ENCODE measurements around the gene ATP5MG.

Gene ATP5MG

DNA sequence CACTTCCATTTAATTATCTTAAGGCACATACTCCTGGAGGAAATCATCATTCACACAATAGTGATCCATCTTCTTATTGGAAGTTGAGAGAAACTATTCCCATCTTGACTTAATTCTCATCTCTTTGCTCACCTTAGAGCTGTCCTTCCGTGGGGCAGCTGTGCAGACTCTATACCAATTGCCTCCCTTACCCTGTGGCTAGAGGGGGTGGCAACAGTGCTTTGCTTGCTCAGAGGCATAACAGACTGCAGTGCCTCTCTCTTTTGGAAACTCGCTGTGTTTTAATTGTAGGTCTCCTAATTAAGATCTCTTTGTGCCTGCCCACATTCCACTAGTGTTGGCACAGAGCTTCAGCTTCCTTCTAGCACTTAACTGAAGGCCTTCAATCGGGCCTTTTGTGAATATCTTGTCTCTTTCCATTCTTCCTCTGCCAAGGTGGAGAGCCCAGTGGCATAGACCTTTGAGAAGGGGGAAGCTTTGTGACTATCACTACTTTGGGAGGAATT lies 40.4 kb downstream of the ATP5MG start:
- no peak for DNase-seq (ENCODE audit: low read depth in 2 of 2)

DNA sequence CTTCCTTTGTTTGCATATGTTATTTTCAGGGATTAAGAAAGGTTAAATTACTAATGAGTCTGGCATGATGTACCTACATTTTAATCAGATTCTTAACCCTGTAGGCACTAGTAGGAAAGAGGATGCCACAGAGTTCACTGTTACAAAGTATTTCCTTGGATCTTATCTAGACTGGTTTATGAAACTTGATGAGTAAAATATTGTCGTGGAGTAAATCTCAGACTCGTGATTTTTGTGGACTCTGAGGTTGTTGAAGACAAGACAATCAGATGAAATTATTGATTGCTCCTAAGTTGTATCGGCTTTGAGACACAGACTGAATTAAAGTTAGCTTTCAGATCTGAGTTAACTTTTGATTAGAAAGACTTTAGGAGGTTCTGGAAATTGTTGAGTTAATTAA lies 40.9 kb downstream of the ATP5MG start:
- no peak for DNase-seq (ENCODE audit: low read depth in 2 of 2)

DNA sequence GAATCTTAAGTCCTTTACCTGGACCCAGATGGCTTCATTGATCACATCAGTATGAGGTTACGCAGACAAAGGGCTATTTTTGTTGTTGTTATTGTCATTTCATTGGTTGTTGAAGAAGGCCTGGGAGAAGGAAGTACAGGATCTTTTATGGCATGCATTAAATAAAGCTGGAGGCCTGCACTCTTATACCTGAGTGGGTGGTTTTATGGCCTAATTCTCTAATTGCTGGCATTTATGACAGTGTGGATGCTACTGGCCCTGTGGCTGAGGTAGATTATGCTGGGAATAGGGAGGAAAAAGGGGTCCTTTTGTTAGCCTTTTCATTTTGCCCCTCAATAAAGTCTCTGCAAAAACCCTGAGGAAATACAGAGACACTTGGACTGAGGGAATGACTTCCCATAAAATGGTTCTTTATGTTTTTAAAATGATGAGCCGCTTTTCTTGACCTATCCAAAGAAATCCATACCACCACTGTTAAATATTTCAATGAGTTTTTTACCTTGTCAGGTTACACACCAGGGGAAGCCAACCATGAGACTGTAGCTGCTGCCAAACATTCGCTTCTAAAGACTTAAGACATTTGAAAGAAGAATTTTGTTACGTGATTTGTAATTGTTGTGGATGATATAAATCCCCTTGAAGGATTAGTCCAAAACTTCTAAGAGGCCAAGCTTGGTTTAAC lies 41.6 kb downstream of the ATP5MG start:
- no peak for DNase-seq (ENCODE audit: low read depth in 2 of 2)

DNA sequence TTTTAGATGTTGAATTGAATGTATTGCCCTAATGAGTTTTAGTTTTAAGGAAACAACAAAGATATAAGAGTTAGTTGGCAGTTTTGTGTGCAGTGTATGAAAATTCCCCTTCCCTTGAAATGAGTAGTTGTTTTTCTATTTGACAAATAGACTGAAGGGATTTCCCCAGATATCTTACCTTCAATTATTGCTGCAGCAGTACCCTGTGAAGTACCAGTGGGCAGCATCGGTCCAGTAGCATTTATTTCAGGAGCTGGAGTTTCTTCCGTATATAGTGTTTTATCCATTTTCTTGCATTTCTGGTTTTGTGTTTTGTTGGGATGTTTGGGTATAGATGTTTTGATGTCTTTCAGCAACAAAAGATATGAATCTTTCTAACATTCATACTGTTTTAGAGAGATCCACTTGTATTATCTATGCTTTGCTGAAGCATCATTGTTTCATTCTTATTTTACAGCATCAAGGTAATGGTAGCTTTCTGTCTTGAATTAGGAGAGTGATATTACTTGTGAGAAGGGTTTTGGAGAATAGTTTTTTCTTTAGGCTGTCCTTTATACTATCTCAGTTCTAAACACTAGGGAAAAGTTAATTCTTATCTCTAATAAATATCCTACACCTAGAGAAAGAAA lies 42.3 kb downstream of the ATP5MG start:
- DNase-seq (ENCODE audit: low read depth in 2 of 2), result no peak

DNA sequence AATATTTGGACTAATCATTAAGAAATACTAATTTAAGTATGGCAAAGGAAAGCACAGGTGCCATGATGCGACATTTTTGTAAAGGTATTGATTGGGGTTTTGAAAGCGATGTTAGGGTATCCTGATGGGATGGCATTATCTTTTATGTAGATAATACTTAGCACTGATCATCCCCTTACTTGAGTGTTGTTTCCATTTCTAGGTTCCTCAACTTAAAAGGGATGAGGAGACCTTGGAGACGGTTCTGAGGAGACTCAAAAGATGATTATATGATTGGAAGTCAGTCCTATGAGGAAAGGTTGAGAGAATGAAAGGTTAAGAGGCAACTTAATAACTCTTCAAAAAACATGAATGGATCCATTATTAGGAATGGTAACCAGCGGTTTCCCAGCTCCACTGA lies 46.0 kb downstream of the ATP5MG start:
- DNase-seq (ENCODE audit: low read depth in 2 of 2), result no peak

DNA sequence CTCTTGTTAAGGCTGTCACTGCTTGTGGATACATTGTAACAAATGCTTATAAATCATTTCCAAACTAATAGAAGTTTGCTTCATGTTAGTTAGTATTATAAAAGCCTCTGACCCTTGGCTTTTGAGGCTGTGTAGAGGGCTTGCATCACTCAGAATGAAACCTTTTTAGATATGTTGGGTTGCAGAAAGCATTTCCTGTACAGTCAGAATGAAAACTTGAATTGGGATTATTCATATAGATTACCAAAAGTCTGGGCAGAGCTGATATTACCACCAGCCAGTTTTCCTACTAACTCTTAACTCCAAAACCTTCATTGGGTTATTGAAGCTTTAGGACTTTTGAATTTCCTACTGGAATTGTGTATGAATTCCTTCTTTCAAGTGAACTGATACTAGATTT lies 46.9 kb downstream of the ATP5MG start:
- no peak for DNase-seq (ENCODE audit: low read depth in 2 of 2)

DNA sequence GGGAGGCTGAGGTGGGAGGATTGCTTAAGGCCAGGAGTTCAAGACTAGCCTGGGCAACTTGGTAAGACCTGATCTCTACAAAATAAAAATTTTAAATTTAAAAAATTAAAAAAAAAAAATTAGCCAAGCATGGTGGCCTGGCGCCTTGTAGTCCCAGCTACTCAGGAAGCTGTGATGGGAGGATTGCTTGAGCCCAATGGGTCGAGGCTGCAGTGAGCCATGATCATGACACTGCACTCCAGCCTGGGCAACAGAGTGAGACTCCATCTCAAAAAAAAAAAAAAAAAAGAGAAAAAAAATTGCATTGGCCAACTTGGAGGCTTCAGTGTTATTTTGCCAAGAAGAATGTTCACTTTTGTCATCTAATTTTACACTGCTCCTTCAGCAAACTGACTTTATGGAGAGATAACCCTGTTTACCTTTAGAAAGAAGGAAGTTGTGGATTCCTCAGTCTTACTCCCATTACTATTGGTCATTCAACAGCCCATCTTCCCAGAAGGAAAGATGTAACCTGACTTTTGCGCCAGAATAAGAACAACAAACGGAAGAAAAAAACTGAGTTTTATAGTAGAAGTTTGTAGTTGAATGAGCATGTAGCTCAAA lies 48.0 kb downstream of the ATP5MG start:
- DNase-seq (ENCODE audit: low read depth in 2 of 2), result no peak

DNA sequence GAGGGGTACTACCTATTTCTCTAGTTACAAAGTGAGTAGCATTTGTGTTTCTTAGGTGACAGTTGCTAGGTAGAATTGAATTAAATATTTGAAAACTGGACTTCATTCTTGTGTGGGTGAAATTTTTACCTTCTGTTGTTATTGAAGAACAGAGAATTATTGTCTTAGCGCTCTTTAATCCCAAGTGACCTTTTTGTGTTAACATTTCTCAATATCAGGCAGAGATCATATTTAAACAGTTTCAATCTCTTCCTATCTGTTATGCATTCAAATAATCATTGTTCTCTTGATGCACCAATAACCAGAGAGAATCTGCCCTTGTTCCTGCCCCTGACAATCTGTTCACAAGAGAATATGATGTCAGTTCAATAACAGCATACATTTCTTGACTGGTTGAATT lies 49.0 kb downstream of the ATP5MG start:
- no peak for DNase-seq (ENCODE audit: low read depth in 2 of 2)
